HG03342 (cell line): ENCODE measurements around the gene GPA33.
A peak's percentile ranks its signal among the peaks of the same experiment; 100 is the strongest.
"Not testable (repeated sequence)": the region's sequence is repeated elsewhere in the genome, so short reads cannot be mapped to it uniquely, and the experiment has no call there.

ENCODE experiments used
- ATAC-seq: cut with Tn5 transposase; IDR thresholded peaks from one replicate; pipeline ENCODE4 v1.9.1; 2021; ENCODE audit warnings: mild to moderate bottlenecking, moderate library complexity; ENCODE audit not compliant: unreplicated experiment

GPA33 gene

GRCh38 chr1:167059045-167059808 is 30.9 kb downstream of the GPA33 start:
- ATAC-seq, result no peak

GRCh38 chr1:167057241-167057688 is 32.9 kb downstream of the GPA33 start:
- peak; percentile 60 for ATAC-seq

- ATAC-seq, result no peak
Observed at GRCh38 chr1:167056529-167057231, 33.5 kb downstream of the GPA33 start.

- no peak for ATAC-seq
Observed at GRCh38 chr1:167054946-167055630, 35.1 kb downstream of the GPA33 start.

GRCh38 chr1:167054531-167054930 is 35.6 kb downstream of the GPA33 start:
- ATAC-seq, result no peak

GRCh38 chr1:167052389-167052788 is 37.8 kb downstream of the GPA33 start:
- no peak for ATAC-seq

- ATAC-seq, result no peak
Observed at GRCh38 chr1:167051907-167052306, 38.3 kb downstream of the GPA33 start.

GRCh38 chr1:167043752-167044488 is 46.3 kb downstream of the GPA33 start:
- peak; percentile 100 for ATAC-seq

- ATAC-seq, result no peak
Observed at GRCh38 chr1:167033646-167034045, 56.5 kb downstream of the GPA33 start.

- ATAC-seq, result not testable (repeated sequence)
Observed at GRCh38 chr1:167029553-167029952, 60.6 kb downstream of the GPA33 start.

GRCh38 chr1:167022384-167022783 is 67.8 kb downstream of the GPA33 start:
- ATAC-seq, result no peak

GRCh38 chr1:167016100-167016750 is 74.0 kb downstream of the GPA33 start:
- no peak for ATAC-seq

GRCh38 chr1:167013108-167013929 is 76.9 kb downstream of the GPA33 start:
- no peak for ATAC-seq

GRCh38 chr1:167012570-167012969 is 77.6 kb downstream of the GPA33 start:
- ATAC-seq, result no peak

GRCh38 chr1:167011560-167012191 is 78.5 kb downstream of the GPA33 start:
- ATAC-seq, result no peak

GRCh38 chr1:167003711-167004110 is 86.5 kb downstream of the GPA33 start:
- ATAC-seq, result no peak
